ENCODE results near the gene ELMO1.

The ELMO1 gene

DNA sequence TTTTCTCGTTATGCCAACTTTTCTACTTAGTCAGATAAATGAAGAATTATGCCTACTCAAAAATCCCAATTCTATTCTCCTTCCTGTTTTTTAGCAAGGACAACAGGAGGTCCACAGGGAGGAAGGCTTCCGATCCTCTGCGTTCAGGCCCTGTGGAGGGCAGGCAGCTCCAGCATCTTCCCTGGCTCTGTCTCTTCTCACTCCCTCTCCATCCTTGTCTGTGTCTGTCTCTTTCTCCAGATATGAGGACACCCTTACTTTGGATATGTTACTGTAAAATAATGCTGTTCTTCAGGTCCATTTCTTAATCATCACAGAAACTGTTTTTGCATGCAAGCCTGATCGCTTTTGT is 166.6 kb downstream of the ELMO1 start:
- DNase-seq (ENCODE audit: low read depth in 2 of 3, low spot score in 1 of 3), result no peak

DNA sequence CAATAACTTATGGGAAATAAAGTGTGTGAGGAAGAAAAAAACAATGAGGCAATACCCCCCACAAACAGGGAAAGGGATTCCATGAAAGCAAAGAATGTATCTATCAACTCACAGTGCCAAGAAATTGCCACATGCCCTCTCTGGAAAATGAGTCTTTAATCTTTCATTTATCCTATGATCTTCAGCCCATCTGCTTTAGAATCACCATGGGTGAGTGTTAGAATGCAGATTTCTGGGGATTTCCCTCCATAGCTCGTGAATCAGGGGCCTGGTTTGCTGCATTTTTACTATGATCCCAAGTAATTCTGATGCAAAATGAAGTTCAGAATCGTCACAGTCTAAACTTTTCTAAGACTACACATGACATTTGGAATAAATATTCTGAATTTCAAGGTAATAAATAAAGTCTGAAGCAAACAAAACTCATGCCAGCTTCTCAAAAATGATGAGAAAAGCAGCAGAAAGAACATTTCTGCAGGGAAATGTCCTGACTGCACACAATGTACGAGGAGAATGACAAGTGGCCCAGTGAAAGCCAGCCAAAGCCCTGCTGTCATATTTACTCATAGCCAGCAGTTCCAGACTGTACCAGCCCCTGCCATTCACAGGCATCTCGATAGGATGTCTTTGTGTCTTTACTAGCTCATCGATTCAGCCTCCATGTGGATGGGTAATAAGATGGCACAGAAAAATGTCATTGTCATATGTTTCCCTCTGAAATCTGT is 167.1 kb downstream of the ELMO1 start:
- no peak for DNase-seq (ENCODE audit: low read depth in 2 of 3, low spot score in 1 of 3)

DNA sequence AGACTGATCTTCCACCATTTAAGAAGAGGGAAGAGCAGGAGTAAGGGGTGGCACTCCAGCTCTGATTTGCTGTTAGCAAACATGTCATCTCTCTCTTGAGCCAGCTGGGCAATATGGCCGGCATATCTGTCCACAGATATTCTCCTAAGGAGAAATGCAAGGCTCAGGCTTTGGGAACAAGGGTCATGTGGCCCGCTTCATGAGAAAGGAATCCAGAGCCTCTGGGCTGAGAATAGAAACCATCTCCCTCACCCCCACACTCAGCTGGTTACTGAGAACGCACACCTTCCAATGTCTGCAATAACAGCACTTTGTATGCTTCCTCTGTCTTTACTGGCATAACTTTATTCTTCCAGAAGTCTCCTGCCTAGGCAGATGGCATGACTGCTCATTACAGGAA is 171.2 kb downstream of the ELMO1 start:
- no peak for DNase-seq (ENCODE audit: low read depth in 2 of 3, low spot score in 1 of 3)

DNA sequence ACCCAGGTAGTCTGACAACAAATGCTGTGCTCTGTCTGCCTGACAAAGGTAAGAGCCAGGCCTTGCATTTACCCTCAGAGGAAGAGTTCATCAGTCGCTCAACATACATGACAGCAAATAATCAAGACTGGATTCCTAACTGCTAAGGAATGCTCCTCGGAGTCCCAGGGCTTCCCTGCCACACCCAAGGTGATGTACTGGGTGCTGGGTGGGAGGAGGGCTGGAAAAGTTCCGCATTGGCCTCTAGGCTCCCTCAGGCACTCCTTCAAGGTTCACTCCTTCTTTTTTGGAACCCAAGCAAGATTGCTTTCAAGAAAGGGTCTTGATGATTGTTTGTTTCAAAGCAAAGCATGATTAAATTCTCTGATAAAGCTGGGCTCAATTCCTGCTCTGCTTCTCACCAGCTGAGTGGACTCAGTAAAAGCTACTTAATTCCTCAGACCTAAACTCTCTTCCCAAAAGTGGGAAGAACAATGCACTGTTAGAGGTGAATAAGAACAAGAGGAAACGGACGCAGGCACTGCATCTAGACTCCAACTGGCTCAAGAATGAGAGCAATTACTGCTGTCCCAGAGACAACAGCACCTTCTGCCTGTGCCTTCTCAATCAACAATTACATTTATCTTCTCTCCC is 173.5 kb downstream of the ELMO1 start:
- DNase-seq (ENCODE audit: low read depth in 2 of 3, low spot score in 1 of 3), result no peak

DNA sequence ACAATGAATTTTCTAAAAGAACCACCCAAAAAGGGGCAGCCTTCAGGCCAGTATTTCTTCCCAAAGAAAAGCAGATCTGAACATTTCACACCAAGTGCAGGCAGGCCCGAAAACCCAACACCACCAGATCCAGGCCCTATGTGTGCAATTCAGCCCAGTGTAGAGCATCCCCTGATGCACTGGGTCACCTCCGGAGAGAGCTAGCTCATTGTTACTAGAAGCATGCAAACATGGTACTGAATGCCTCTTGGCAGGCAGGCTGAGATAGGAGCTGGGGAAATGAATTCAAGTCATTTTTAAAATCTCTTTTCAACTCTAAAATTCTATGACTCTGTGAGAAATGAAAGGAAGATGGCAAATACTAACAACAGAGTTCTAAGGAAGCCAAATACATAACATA is 174.8 kb downstream of the ELMO1 start:
- no peak for DNase-seq (ENCODE audit: low read depth in 2 of 3, low spot score in 1 of 3)

DNA sequence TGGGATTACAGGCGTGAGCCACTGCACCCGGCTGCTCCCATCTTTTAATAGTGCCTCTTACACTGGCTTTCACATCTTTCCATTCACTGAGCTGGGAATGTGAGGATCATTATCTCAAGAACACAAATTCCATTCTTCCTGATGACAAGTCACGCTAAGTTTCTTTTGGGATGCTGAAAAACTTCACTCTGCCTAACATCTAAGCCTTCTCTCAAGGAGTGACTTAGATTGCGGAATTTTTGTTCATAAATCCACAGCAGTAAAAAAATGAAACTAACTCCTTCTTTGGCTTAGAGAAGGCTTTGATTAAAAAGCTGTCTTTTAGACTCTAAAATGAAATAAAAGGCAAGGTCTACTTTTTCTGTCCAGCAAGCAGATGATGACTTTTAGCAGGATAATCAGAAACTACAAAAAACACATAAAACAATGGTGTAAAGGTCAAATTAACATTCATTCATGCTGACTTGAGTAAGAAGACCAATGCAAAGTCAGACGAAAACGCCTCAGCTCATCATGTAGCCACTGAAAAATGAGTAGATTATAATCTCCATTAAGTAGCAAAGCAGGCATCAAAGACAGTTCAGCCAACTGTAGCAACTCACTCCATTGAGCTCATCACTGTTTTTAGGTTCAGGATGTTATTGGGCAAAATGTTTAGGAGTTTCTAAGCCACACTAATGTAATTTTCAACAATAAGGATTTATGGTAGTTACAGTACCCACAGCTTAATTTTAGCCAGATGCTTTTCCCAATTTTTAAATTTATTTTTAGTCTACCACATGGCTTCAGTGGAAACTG is 178.8 kb downstream of the ELMO1 start:
- DNase-seq (ENCODE audit: low read depth in 2 of 3, low spot score in 1 of 3), result no peak

DNA sequence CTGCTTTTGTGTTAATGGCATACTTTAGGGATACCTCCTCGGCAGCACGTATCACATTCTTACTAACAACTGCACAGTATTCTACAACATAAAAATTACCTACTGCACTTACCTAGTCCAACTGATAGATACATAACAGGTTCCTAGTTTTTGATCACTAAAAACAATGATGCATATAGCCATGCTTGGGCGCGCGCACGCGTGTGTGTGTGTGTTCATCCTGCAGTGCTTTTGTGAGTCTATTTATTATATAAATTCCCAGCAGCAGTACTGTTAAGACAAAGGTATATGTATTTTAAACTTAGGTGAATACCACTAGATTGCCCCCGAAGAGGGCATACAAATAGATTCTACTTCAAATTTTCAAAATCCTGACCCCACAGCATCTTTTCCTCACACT is 181.4 kb downstream of the ELMO1 start:
- no peak for DNase-seq (ENCODE audit: low read depth in 2 of 3, low spot score in 1 of 3)

DNA sequence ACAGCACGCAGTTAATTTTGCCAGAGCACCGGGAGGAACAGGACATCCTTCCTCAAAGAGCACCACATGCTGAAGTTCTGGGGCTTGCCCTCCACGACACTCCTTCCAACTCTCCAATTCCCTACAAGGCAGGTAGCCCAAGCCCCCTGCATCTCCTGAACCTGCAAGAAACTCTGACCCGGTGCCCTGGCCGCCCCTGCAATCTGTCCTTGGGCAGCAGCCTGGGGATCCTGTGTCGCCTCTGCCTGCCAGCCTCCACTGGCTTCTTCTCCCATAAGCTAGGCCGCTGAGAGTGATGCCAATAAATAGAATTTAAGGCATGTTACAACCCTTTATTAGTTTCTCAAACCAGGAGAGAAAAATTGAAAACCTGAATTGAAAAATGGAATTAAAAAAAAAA is 182.8 kb downstream of the ELMO1 start:
- no peak for DNase-seq (ENCODE audit: low read depth in 2 of 3, low spot score in 1 of 3)

DNA sequence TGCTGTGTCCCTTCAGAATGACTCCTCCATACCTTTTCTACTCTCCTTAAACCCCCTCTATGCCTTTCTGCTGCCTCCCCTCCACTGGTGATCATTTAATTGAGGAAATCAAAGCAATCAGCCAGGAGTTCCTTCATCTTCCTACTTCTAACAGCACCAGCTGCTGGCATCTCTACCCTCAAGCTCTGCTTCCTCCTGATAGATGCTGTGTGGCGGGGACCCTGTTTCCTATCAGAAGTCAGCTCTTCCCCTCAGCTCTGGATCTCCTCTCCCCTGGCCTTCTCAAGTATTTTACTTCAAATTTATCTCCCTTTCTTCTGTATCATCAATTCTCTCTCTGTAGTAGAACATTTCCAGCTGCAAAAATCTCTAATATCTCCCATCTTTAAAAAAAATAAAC is 183.7 kb downstream of the ELMO1 start:
- DNase-seq (ENCODE audit: low read depth in 2 of 3, low spot score in 1 of 3), result no peak

DNA sequence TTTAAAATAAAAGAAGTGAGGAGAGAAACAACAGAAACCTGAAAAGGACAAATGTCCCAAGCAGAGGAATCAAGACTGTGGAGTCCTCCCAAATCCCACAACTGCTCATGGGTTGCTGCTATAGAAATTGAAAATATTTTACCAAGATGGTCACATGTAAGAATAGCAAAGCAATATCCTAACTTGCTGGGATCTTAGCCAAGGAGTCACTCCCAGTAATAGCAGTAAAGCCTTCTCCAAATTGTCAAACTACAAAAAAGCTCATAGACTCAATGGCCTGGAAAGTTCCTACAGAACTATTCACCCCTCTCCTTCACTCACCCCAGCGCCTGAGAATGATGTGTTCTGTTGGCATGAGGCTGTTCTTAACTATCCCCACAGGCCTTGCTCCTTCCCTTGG is 186.5 kb downstream of the ELMO1 start:
- DNase-seq (ENCODE audit: low read depth in 2 of 3, low spot score in 1 of 3), result no peak

DNA sequence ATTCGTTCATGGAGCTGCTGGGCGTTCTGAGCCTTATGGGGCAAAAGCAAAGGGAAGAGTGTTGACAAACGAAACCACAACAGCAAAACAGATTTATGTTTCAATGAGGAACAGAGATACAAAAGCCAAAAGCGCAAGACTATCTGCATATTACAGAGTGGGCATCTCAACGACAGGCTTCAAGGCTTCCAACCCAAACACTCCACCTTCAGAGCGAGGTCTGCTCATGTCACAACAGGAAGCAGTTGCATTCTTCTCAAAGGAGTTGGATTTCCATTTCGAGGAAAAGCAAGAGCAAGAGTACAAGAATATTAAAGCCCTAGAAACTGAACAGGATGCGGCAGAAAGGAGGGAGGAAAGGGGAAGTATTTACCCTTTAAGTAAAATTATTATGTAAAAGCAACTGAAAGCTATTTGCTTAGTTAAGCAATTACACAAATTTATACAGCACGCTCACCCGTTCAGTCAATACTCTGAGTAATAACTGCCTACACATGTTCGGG is 189.3 kb downstream of the ELMO1 start:
- no peak for DNase-seq (ENCODE audit: low read depth in 2 of 3, low spot score in 1 of 3)

DNA sequence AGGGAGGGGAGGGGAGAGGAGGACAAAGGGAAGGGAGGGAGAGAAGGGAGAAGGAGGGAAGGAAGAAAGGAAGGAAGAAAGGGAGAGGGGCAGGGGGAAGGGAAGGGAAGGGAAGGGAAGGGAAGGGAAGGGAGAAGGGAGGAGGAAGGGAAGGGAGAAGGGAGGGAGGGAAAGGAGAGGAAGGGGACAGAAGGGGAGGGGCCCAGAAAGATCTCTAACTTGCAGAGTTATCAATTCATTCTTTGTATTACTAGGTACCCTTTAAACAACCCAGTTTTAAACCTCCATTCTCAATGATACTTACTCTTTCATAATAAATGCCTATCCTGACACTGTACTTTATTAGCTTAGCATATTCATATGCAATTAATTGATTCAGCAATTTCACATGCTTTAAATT is 192.0 kb downstream of the ELMO1 start:
- DNase-seq (ENCODE audit: low read depth in 2 of 3, low spot score in 1 of 3), result no peak

DNA sequence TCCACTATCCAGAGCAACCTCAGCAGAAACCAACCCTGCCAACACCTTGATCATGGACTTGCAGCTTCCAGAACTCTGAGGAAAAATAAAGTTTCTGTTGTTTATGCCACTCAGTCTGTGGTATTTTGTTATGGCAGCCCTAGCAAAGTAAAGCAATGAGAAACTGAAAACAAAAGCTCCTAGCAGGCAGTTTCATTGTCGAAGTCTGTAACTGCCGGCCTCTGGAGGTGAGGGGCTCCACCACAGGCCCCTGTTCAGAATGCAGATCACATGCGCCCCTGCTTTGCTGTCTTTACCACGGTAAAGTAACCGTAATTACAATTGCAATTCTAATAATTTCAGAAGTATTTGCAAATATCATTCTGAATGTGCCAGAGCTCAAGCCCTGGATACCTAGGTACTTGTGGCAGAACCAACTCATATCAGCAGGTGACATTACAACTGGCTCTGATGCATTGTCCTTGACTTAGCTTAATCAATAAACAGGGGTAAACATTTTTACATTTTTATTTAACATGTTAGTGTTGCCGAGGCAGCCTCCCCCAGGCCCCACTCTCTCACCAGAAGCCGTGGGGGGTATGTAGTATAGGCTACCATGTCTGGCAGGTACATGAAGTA is 193.2 kb downstream of the ELMO1 start:
- DNase-seq (ENCODE audit: low read depth in 2 of 3, low spot score in 1 of 3), result no peak

DNA sequence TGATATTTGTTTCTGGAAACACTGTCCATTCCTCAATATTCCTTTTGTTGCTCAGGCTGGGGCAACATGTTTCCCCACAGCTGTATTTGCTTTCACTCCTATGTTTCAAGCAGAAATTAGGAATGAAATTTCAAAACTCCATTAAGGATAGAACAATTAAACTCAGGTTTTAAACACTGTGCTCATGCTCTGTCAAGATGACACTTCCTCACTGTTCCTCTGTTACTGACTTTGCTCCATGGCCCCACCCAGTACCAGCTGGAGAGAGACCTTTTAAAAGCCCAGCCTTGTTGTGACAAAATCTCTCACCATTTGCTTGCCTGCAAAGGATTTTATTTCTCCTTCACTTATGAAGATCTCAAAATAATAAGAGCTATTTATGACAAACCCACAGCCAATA is 197.4 kb downstream of the ELMO1 start:
- DNase-seq (ENCODE audit: low read depth in 2 of 3, low spot score in 1 of 3), result no peak

DNA sequence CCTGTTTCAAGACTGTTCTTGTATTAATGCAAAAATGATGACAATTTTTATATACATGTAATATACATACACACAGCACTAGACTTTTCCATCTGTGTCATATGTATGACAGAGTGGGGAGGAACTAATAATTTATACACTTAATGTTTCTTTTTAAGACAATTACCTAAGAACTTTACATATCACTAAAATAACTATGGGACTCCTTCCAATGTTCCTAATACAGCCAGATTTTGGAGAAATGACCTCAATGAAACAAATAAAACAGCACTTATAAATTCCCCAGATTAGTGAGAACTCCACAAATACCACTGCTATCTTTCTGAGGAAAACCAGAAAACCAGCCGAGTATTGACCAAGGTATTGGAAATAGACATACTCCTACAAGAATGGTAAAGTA is 199.4 kb downstream of the ELMO1 start:
- no peak for DNase-seq (ENCODE audit: low read depth in 2 of 3, low spot score in 1 of 3)

DNA sequence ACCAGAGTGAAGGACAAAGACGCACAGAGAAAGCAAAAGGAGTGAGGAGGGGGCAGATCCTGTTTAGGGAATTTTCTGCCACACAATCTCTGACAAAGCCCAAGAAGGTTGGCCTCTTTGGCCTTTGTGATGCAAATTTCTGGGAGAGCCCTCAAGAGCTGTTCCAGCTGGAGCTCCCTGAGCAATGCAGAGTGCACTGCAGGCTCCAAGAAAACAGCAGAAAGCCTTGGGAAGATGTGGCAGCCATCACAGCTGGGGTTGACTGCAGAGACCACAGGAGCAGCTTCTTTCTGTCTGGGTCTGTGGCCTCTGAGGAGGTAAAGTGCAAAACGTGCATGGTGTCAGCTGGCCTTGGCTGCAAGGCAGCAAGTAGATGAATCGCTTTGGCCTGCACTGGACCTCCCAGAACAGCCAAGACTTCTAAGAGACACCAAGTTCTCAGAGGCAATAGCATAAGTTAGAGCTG is 200.2 kb downstream of the ELMO1 start:
- DNase-seq (ENCODE audit: low read depth in 2 of 3, low spot score in 1 of 3), result no peak

DNA sequence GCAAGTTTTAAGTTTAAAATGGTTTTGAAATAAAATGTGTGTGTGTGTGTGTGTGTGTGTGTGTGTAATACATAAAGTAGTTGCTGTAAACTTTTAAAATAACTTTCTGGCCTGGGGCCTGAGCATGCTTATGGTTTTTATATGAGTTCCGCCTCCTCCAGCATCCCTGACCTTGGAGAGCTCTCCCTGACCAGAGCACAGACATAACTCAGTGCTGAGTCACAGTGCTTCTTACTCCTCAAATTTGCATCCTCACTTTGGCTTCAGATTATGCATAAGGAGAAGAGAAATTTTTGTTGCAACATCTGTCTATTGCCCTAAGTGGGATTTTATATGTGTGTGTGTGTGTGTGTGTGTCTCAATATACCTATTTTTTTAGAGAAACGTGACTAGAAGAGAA is 200.8 kb downstream of the ELMO1 start:
- no peak for DNase-seq (ENCODE audit: low read depth in 2 of 3, low spot score in 1 of 3)

DNA sequence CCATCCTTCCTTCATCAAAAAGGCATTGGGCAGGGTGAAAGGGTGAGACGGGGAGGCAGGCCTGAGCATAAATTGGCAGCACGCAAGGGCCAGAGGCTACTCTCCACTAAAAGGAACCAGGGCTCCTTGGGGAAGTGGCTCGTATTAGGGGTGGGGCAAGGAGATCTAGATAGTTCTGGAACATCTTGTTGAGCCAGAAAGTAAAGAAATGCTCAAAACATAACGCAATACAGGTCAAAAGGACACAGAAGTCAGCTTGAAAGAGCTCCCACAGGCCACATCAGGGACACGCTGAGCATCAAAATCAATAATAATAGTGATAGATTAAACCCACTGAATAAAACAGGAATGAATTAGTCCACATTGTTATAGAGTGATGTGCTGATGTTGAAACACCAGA is 203.1 kb downstream of the ELMO1 start:
- no peak for DNase-seq (ENCODE audit: low read depth in 2 of 3, low spot score in 1 of 3)

DNA sequence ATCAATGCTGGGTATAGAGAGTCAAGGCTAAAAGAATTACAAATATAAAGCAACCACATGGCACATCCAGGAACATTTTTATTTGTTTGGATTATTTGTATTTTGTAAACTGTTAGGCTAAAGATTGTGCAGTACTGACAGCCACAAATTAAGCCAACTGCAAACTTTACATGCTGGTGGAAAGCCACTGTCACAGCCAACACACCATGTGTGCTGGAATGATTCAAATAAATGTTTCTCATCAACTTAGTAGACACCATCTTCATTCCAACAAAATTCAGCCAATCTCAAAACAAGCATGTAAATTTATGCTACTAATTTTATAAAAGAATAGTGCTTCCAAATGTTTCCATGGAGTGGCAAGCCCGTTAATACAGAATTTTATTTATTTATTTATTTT is 211.8 kb downstream of the ELMO1 start:
- DNase-seq (ENCODE audit: low read depth in 2 of 3, low spot score in 1 of 3), result no peak

DNA sequence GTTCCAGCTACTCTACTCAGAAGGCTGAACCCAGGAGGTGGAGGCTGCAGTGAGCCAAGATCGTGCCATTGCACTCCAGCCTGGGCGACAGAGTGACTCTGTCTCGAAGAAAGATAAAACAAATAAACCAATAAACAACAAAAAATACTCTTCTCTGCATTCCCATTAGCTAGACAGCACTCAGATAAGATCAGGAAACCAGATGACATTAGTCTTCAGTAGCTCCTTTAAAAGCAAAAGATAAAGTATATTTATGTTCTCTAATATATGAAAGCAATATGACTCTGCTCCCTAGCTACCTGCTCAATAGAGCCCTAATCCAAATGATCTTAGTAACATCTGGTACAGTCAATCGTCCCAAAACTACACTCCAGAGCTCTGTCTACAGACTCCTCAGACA is 212.9 kb downstream of the ELMO1 start:
- DNase-seq (ENCODE audit: low read depth in 2 of 3, low spot score in 1 of 3), result no peak

DNA sequence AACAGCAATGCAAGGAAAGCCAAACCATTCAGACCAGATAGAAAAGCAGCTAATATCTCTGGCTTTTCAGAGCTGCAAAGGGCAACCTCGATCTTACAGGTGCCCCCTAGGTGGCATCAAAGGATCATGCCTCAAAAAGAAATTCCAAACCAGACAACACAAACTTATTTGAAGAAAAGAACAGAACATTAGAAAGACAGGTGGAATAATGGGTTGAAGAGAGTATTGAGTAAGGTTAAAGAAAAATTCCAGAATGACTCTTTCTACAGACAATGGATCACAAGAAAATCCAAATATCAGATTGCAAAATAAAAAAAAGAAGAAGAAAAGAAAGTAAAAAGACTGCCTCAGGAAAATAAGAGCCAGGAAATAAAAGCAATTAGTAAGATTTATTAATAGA is 213.7 kb downstream of the ELMO1 start:
- no peak for DNase-seq (ENCODE audit: low read depth in 2 of 3, low spot score in 1 of 3)

DNA sequence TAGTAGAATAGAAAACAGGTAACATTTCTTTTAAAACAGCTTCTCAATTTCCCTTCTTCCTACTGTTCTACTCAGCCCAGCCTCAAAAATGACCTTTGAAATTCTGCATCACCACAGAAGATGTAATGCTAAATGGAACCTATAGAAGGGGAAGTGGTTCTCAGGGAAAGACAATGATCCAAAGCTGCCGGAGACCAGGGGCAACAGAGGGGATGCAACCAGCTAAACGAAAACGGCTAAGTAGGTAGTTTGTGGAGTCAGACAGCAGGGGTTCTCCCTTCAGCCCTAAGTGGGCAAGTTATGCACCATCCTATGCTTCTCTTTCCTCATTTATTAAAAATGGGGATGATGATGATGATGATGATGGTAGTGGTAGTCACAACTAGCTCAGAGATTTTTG is 214.3 kb downstream of the ELMO1 start:
- DNase-seq (ENCODE audit: low read depth in 2 of 3, low spot score in 1 of 3), result no peak
